ENCODE results near the gene KCTD16.
A peak's percentile ranks its signal among the peaks of the same experiment; 100 is the strongest.

Gene KCTD16

GRCh38 chr5:144170276-144171024 is at the start of gene KCTD16, which contains the start of gene YIPF5:
Gene KCTD16 (plus strand): TSS chr5:144170873.
Gene YIPF5 (minus strand): TSS chr5:144170659. CDS start chr5:144169955, 704 bp downstream.
- Mint-ChIP-seq H3K27ac (peak within 1 kb of the TSS; percentile 96), H3K27me3 (no peaks in the 10 kb centered on the region), H3K4me1 (ENCODE audit: low read depth) (peaks cover 43% of the 10 kb centered on the region), H3K36me3 (ENCODE audit: low read depth) (peaks cover 45% of the 10 kb centered on the region), H3K9me3 (peaks cover 2% of the 10 kb centered on the region), H3K4me3 (peak within 1 kb of the TSS; percentile 92)
- peak; percentile 97 for DNase-seq

DNA sequence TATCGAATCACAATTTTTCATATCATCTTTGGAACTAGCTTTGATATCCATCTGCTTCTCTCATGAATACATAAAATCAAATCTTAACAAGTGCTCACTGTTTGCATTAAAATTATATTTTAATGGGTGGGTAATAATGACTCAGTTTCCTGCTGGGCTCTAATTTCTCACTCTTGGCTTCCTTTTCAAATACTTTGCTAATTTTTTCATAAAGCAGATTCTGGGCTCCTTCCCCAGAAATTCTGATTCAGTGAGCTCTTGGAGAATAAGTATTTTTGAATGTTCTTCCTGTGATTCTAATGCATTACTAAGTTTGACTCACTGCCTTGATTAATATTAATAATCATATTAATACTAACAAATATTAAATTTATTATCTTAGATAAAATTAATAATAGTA is 49.1 kb upstream of the KCTD16 start:
- no peaks in the 10 kb centered on the region for H3K4me1 Mint-ChIP-seq (ENCODE audit: low read depth)
- H3K4me3 Mint-ChIP-seq: no peak overlapping the region
- H3K27me3 Mint-ChIP-seq: no peaks in the 10 kb centered on the region
- no peaks in the 10 kb centered on the region for H3K36me3 Mint-ChIP-seq (ENCODE audit: low read depth)
- no peak for DNase-seq
- H3K9me3 Mint-ChIP-seq: no peaks in the 10 kb centered on the region
- H3K27ac Mint-ChIP-seq: no peak overlapping the region

DNA sequence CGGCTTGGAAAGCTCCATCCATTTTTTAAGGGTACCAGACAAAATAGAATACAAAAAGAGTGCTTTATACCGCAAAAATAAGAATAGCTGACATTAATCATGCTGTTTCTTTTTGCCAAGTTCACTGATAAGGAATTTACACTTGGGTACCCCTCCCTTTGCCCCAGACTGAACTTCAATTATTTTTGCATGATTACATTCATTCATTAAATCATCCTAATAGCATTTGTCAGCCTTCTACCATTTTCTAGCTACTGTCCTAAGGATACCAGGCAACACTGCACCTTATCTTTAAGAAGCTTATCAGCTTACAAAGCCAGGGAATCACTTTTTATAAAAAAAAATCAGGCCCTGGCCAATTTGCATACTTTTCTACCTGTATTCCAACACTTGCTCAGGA is 48.6 kb upstream of the KCTD16 start:
- H3K27ac Mint-ChIP-seq: no peak overlapping the region
- H3K27me3 Mint-ChIP-seq: no peaks in the 10 kb centered on the region
- H3K36me3 Mint-ChIP-seq (ENCODE audit: low read depth): no peaks in the 10 kb centered on the region
- no peak for DNase-seq
- H3K4me1 Mint-ChIP-seq (ENCODE audit: low read depth): no peaks in the 10 kb centered on the region
- no peaks in the 10 kb centered on the region for H3K9me3 Mint-ChIP-seq
- H3K4me3 Mint-ChIP-seq: no peak overlapping the region

- no peaks in the 10 kb centered on the region for H3K36me3 Mint-ChIP-seq (ENCODE audit: low read depth)
- no peaks in the 10 kb centered on the region for H3K27me3 Mint-ChIP-seq
- H3K4me3 Mint-ChIP-seq: no peak overlapping the region
- no peak for DNase-seq
- no peaks in the 10 kb centered on the region for H3K4me1 Mint-ChIP-seq (ENCODE audit: low read depth)
- no peaks in the 10 kb centered on the region for H3K9me3 Mint-ChIP-seq
- no peak overlapping the region for H3K27ac Mint-ChIP-seq
Observed at GRCh38 chr5:144122641-144123040, 48.0 kb upstream of the KCTD16 start.

GRCh38 chr5:144125163-144125726 is 45.4 kb upstream of the KCTD16 start:
- Mint-ChIP-seq H3K4me1 (ENCODE audit: low read depth) (no peaks in the 10 kb centered on the region), H3K36me3 (ENCODE audit: low read depth) (no peaks in the 10 kb centered on the region), H3K4me3 (no peak overlapping the region), H3K27me3 (no peaks in the 10 kb centered on the region), H3K27ac (no peak overlapping the region), H3K9me3 (no peaks in the 10 kb centered on the region)
- no peak for DNase-seq

DNA sequence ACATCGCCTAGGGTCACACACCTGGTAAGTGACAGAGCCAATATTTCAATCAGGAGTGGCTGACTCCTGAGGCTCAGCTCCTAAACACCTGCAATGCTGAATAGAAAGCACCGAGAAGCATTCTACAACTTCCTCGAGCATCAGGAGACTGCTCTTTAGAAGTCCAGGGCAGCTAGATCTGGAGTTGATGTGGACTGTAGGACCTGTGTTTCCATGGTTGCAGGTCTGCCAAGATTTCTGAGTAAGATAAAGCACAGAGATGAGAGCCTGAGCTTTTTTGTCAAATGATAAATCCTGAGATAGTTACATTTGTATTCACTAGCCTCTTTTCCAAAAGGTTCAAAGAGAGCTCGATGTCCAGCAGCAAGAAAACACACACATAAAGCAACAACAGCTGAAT is 44.0 kb upstream of the KCTD16 start:
- no peaks in the 10 kb centered on the region for H3K4me1 Mint-ChIP-seq (ENCODE audit: low read depth)
- H3K36me3 Mint-ChIP-seq (ENCODE audit: low read depth): no peaks in the 10 kb centered on the region
- no peak for DNase-seq
- no peaks in the 10 kb centered on the region for H3K9me3 Mint-ChIP-seq
- H3K27me3 Mint-ChIP-seq: no peaks in the 10 kb centered on the region
- H3K4me3 Mint-ChIP-seq: no peak overlapping the region
- no peak overlapping the region for H3K27ac Mint-ChIP-seq

DNA sequence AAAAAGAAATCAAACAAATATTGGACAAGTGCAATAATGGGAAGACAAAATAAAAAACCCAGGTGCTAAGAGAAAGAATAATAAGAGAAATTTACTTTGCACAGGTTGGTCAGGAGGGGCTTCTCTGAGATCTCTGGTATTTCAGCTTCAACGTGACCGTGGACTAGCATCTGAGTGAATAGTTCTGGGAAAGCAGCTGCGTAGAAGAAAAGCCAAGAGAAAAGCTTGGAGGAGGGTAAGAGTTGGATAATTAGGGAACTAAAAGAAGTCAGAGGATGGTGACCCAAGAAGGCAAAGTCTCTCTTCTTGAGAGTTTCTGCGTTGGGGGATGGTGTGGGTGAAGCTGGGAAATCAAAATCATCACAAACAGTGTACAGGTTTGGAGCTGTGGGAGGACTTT is 41.8 kb upstream of the KCTD16 start:
- DNase-seq: no peak
- no peaks in the 10 kb centered on the region for H3K9me3 Mint-ChIP-seq
- H3K27me3 Mint-ChIP-seq: no peaks in the 10 kb centered on the region
- no peak overlapping the region for H3K27ac Mint-ChIP-seq
- no peak overlapping the region for H3K4me3 Mint-ChIP-seq
- no peaks in the 10 kb centered on the region for H3K4me1 Mint-ChIP-seq (ENCODE audit: low read depth)
- no peaks in the 10 kb centered on the region for H3K36me3 Mint-ChIP-seq (ENCODE audit: low read depth)

DNA sequence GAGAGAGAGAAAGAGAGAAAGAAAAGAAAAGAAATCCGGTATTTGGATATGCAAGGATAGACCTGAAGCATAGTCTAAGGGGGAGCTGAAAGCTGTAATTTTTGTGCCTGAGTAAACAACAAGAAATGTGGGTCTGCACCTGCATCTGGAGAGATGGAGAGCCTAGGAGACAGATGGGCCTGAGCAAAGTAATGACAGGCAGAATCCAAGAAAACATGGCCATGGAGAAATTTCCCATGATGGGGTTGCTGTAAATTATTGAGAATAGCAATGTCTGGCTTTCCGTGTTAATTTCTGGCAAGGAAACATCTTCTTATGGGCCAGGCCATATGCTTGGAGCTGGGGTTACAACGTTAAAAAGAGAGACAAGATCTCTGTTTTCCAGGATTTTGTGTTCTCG is 40.4 kb upstream of the KCTD16 start:
- H3K27ac Mint-ChIP-seq: no peak overlapping the region
- H3K4me1 Mint-ChIP-seq (ENCODE audit: low read depth): no peaks in the 10 kb centered on the region
- H3K36me3 Mint-ChIP-seq (ENCODE audit: low read depth): no peaks in the 10 kb centered on the region
- no peaks in the 10 kb centered on the region for H3K27me3 Mint-ChIP-seq
- H3K9me3 Mint-ChIP-seq: no peaks in the 10 kb centered on the region
- H3K4me3 Mint-ChIP-seq: no peak overlapping the region
- DNase-seq: no peak

- no peak for DNase-seq
- Mint-ChIP-seq H3K36me3 (ENCODE audit: low read depth) (no peaks in the 10 kb centered on the region), H3K4me1 (ENCODE audit: low read depth) (peaks cover 3% of the 10 kb centered on the region), H3K27ac (no peak overlapping the region), H3K9me3 (no peaks in the 10 kb centered on the region), H3K27me3 (no peaks in the 10 kb centered on the region), H3K4me3 (no peak overlapping the region)
Observed at GRCh38 chr5:144131261-144131660, 39.4 kb upstream of the KCTD16 start.

GRCh38 chr5:144133050-144133633 is 37.5 kb upstream of the KCTD16 start:
- Mint-ChIP-seq H3K27me3 (peaks cover 1% of the 10 kb centered on the region), H3K27ac (no peak overlapping the region), H3K4me3 (no peak overlapping the region), H3K9me3 (no peaks in the 10 kb centered on the region), H3K36me3 (ENCODE audit: low read depth) (no peaks in the 10 kb centered on the region), H3K4me1 (ENCODE audit: low read depth) (peaks cover 3% of the 10 kb centered on the region)
- DNase-seq: no peak

DNA sequence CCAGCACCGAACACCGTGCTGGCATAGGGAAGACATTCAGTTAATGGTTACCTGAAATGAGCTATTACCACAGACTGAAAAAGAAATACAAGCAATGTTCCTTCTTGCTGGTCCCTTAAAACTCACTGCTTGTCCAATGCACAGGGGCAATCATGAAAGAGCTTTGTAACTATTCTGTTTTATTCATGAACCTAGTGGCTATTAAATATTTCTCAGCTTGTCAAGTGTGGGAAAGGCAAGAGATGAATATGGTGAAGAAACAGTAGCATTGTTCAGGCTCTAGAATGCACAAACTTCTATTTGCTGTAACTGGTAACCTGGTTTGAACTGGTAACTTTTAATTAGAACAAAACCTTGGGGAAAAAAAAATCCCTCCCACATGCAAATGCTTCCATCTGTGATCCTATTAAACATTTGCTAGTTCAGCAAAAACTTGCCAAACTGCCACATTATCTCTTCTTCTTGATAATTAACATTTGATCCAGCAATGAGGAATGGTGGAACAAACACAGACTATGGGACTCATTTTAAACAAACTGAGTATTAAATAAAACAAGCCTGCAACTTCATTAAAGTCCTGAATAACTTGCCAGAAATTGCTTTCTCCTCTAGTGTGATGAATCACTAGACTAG is 36.4 kb upstream of the KCTD16 start:
- Mint-ChIP-seq H3K36me3 (ENCODE audit: low read depth) (no peaks in the 10 kb centered on the region), H3K9me3 (no peaks in the 10 kb centered on the region), H3K27ac (no peak overlapping the region), H3K27me3 (peaks cover 3% of the 10 kb centered on the region), H3K4me3 (no peak overlapping the region), H3K4me1 (ENCODE audit: low read depth) (peaks cover 3% of the 10 kb centered on the region)
- no peak for DNase-seq

DNA sequence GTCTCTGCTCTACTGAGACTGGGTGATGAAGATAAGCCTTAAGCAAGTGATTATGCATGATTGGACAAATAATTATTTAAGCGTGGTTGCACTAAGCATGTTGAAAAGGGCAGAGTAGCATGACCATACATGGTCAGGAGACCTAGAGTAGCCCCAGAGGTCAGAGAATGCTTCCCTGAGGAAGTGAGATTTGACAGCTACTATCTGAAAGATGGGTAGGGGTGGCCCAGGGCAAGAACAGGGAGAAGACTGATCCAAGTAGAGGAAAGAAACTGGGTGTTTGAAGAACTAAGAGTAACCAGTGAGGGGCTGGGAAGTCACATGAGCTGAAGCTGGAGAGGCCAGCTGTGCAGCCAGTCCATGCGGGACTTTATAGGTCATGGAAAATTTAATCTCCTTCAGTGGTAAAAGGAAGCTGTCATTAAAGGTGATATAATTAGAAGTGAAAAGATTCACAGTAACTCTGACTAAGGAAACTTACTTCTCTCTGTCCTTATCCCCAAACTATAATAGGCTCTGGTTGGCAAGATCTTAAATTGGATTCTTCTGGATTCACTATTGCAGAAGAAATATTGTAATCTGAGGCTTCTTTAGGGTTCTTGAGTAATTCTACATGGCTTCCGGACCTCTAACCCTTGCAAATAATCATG is 35.4 kb upstream of the KCTD16 start:
- Mint-ChIP-seq H3K4me1 (ENCODE audit: low read depth) (peaks cover 3% of the 10 kb centered on the region), H3K27ac (no peak overlapping the region), H3K9me3 (no peaks in the 10 kb centered on the region), H3K4me3 (no peak overlapping the region), H3K36me3 (ENCODE audit: low read depth) (no peaks in the 10 kb centered on the region), H3K27me3 (peaks cover 3% of the 10 kb centered on the region)
- DNase-seq: no peak

DNA sequence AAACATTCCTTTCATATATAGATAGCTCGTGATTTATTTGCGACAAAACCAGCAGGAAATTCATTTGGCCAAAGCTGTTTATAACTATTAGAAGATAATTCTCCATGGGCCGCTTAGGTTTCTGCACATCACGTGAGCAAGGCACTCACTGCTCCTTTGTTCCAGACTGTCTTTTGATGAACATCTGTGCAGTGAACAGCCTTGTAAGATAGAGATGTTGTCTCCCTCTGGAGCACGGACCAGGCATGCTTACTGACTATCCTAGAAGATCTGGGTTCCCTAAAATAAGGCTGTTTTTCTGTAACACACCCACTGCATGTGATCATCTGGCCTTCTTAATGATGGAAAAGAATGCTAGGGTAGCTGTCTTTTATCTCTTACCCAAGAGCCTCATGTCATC is 31.1 kb upstream of the KCTD16 start:
- no peak for DNase-seq
- H3K4me1 Mint-ChIP-seq (ENCODE audit: low read depth): peaks cover 6% of the 10 kb centered on the region
- no peaks in the 10 kb centered on the region for H3K36me3 Mint-ChIP-seq (ENCODE audit: low read depth)
- H3K27ac Mint-ChIP-seq: no peak overlapping the region
- no peak overlapping the region for H3K4me3 Mint-ChIP-seq
- H3K27me3 Mint-ChIP-seq: peaks cover 11% of the 10 kb centered on the region
- H3K9me3 Mint-ChIP-seq: no peaks in the 10 kb centered on the region

- H3K27ac Mint-ChIP-seq: no peak overlapping the region
- peaks cover 3% of the 10 kb centered on the region for H3K4me1 Mint-ChIP-seq (ENCODE audit: low read depth)
- no peak for DNase-seq
- no peaks in the 10 kb centered on the region for H3K36me3 Mint-ChIP-seq (ENCODE audit: low read depth)
- H3K9me3 Mint-ChIP-seq: no peaks in the 10 kb centered on the region
- peaks cover 11% of the 10 kb centered on the region for H3K27me3 Mint-ChIP-seq
- no peak overlapping the region for H3K4me3 Mint-ChIP-seq
Observed at GRCh38 chr5:144141585-144141984, 29.1 kb upstream of the KCTD16 start.

All from activated T-cell treated with anti-CD3 and anti-CD28 coated beads, Interleukin-2, amount 50 U/mL, for 24 hours (primary cell).